Stimulated activated CD4-positive, alpha-beta T cell treated with anti-CD3 and anti-CD28 coated beads, Interleukin-15, amount 100 ng/mL, for 24 hours (primary cell): Measurements from ENCODE around the gene ZNRD2.

Experiments
- DNase-seq: peaks from one replicate; pipeline ENCODE4 v3.0.0-alpha.2; 2020

Gene ZNRD2

DNA sequence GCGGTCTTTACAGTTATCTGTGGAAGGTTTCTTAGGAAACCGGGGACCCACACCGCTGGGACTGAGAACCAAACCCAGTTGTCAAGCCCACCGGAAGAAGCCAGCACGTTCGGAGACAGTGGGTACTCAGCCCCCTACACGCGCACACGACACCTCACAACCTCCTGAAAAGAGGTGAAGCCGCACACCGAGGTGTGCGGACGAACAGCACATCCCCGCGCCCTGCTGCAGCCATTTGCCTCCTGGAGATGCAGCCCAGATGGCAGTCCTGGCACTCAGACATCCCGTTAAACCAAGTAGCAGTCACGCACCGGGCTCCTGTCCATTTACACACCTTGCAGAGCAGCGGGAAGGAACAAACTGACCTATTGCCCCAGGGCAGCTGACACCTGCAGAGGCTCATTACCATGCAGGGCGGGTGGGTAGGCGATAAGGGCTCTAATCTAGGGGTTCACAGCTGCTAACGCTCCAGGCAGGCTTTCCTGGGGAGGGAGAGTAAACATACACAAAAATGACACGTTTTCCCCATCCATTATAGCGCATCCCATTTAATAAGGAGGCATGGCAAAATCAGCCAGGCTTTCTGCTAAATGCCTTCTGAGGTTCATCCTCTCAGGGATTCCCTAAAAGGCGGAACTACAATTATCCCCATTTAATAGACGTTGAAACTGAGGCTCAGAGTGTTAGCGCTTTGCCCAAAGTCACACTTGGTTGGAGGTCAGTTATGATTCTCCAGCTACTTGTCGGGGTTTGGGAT, 4.7 kb downstream of the ZNRD2 start:
- no peak for DNase-seq

DNA sequence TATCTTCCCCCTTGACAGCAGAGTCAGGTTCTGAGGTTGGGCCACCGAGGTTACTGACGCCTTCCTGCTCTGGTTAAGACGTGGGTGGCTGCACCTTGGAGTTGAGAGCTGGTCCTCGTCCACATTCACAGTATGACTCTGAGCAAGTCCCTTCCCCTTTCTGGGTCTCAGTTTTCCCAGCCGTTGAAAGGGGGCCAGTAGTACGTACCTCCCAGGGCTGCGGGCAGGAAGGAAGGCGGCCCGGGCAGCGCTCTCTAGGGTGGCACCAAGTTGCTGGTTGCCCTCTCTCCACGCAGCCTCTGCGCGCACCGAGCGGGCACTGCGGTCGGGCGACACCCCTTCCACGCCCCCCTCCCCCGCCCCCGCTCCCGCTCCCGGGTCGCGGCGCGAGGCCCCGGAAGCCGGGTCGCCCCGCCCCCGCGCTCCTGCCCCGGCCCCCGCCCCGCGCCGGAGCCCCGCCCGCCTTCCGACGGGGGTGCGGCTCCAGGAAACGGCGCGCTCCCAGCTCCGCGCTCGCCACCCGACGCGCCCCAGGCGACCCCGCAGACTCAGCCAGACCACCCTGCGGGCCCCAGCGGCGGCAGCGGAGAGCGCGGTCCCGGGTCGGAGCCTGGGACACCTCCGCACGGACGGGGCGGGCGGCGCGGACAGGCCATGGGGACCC, 5.4 kb downstream of the ZNRD2 start, which contains the start of gene EHBP1L1:
Gene EHBP1L1 (plus strand): TSS at position 486 of the 664 bp plus-strand sequence. CDS start 250 bp downstream, outside the sequence.
- DNase-seq: peak; percentile 84

GRCh38 chr11:65576232-65576866, 6.1 kb downstream of the ZNRD2 start:
- DNase-seq: peak; percentile 56

- peak; percentile 67 for DNase-seq
Observed at GRCh38 chr11:65576867-65577755, 6.8 kb downstream of the ZNRD2 start.

DNA sequence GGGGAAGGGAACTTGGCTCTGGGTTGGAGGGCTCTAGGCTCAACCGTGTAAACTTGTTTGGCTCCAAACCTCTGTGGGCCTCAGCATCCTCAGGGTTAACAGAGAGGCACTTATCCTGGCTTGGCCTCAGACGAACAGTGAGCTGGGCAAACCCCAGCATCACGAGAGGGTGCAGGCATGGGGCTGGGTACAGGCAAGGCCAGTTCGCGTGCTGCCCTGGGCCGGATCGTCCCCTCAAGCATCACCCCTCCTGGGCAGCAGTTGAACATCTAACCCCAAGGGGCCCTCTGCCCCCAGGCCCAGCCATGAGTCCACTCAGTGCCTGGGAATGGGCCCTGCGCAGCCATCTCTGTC, 7.5 kb downstream of the ZNRD2 start:
- no peak for DNase-seq

DNA sequence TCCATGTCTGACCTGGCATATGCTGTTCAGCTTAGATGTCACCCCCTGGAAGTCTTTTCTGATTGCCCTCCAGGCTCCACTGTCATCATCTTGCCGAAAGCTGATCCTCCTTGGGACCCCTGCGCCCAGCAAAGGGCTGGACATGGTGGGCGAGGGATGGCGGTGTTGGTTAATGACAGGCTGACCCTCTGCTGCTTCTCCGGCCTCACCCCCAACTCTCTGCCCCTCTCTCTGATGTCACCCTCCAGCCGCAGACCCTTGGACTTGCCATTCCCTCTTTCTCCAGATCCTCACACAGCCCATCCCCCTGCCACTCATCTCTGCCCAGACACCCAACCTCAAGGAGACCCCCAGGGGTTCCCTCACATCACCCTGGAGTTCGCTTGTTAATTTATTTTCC, 7.9 kb downstream of the ZNRD2 start:
- DNase-seq: no peak

- DNase-seq: no peak
Observed at GRCh38 chr11:65578667-65579066, 8.4 kb downstream of the ZNRD2 start.

DNA sequence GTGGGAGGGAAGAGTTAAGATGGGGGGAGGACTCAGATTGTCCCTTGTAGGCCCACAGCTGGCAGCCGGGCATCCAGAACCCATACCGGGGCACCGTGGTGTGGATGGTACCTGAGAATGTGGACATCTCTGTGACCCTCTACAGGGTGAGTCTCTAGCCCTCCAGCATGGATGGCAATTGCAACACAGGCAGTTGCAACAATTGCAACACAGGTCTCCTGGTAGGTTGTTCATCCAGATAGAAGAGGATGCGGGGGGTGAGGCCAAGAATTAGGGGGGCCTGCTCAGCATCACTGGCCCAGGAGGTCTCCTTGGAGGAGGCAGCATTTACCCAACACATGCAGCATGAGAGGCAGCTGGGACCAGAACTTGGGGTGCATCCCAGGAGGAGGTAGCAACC, 9.0 kb downstream of the ZNRD2 start:
- DNase-seq: no peak

GRCh38 chr11:65580031-65580692, 9.9 kb downstream of the ZNRD2 start:
- DNase-seq: no peak

DNA sequence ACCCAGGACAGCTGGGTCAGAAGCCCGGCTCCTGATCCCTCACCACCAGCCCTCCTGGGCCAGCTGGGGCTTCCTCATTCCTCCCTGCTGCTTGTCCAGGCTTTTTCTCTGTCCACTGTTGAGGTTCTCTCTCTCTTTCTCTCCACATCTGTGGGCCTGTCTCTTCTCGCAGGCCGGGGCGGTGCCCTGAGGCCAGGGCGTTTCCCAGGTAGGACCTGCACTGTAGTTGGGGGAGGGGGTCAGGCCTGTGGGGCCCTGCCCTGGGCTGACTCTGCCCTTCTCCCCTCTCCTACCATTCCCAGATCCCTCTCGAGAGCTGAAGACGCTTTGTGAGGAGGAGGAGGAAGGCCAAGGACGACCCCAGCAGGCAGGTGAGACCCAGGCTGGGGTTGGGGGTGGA, 10.5 kb downstream of the ZNRD2 start:
- DNase-seq: no peak

DNA sequence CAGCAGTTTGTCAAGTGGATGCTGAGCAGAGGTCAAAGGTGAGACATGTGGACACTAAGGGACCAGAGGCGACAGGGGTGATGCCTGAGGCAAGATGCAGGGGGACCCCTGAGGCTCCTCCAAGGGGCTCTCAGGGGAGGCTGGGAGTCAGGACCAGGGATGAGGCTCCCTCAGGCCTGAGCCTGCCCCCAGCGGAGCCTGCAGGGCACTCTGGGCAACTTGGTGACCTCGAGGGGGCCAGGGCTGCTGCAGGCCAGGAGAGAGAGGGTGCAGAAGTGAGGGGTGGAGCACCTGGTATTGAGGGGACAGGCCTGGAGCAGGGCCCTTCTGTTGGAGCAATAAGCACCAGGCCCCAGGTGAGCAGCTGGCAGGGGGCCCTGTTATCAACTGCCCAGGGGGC, 11.7 kb downstream of the ZNRD2 start:
- DNase-seq: no peak

GRCh38 chr11:65583589-65583988, 13.3 kb downstream of the ZNRD2 start:
- DNase-seq: no peak

DNA sequence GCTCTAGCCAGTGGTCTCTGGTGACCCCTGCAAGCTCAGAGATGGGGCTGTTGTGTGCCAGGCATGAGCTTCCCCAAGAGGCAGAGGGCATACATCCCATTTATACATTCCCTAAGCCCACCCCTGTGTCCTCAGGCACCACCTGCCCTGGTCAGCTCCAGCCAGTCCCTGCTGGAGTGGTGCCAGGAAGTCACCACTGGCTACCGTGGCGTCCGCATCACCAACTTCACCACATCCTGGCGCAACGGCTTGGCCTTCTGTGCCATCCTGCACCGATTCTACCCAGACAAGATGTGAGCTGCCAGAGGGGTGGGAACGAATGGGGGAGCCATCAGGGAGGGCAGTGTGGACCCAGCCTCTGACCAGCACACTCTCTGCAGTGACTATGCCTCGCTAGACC, 13.8 kb downstream of the ZNRD2 start:
- no peak for DNase-seq

DNA sequence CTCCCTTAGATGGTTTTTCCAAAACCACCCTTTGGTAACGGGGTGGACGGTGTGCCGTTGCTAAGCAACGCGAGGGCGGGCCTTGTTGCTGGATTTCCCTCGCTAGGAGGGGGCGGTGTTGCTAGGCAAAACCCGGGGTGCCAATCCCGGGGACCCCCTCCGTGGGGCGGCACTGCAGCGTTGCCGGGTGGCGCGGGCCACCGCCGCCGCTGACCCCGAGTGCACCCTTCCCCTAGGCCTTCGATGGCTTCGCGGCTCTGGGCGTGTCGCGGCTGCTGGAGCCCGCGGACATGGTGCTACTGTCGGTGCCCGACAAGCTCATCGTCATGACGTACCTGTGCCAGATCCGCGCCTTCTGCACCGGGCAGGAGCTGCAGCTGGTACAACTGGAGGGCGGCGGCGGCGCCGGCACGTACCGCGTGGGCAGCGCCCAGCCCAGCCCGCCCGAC, 14.5 kb downstream of the ZNRD2 start:
- no peak for DNase-seq

- DNase-seq: no peak
Observed at GRCh38 chr11:65585396-65586246, 15.3 kb downstream of the ZNRD2 start.

GRCh38 chr11:65586247-65586630, 16.0 kb downstream of the ZNRD2 start:
- no peak for DNase-seq

DNA sequence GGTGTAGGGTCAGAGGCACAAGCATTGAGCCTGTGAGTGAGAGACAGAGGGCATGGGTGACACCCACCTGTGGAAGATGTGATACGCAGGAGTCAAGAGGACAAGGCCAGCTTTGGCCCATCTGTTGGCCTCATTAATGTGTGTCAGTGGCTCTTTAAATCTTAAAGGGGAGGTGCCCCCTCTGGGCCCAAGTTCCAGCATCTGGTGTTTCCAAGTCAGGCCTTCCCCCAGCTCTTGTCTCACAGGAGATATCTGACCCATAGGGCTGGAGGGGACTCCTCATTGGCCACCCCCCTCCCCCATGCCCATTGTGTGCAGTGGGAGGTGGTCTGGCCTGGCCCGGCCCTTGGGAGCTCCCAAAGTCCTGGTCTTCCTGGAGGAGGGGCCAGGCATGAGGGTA, 16.4 kb downstream of the ZNRD2 start:
- DNase-seq: no peak

- DNase-seq: peak; percentile 88
Observed at GRCh38 chr11:65588199-65589054, 18.1 kb downstream of the ZNRD2 start.

DNA sequence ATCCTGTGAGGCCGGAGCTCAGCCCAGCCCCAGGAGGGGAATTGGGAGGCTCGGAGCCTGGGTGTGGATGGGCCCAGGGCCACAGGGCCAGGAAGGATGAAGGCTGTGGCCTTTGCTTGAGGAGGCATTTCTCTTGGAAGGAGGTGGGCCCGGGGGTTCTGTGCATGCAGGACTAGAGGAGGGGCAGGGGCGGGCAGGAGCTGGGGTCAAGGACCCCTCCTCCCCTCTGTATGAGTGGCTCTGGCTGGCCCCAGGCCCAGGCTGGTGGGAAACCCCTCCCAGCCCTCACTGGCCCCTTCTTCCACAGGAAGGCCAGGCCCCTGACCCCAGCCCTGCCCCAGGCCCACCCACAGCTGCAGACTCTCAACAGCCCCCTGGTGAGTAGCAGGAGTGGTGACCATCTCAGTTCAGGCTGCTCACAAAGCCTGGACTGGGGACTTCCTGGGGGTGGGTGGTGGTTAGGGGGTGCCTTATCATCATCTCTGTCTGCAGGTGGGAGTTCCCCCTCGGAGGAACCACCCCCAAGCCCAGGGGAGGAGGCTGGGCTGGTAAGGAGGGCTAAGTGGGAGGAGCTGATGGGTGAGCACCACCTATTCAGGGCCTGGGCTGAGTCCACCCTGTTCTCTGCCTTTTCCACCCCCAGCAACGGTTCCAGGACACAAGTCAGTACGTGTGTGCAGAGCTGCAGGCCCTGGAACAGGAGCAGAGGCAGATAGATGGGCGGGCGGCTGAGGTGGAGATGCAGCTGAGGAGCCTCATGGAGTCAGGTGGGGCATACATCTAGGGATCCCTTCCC, 19.4 kb downstream of the ZNRD2 start:
- peak; percentile 48 for DNase-seq
